ENCODE measurements around the gene TOPBP1. TPM values are rescaled to one million over a fixed set of nuclear protein-coding genes. Genes with fewer than 3 reads are reported as not detected.

The TOPBP1 gene
- total and polyA plus RNA-seq, 2 of the 4 experiments (the other 2 are of a cell fraction), result 19.5 to 50.5 TPM

DNA sequence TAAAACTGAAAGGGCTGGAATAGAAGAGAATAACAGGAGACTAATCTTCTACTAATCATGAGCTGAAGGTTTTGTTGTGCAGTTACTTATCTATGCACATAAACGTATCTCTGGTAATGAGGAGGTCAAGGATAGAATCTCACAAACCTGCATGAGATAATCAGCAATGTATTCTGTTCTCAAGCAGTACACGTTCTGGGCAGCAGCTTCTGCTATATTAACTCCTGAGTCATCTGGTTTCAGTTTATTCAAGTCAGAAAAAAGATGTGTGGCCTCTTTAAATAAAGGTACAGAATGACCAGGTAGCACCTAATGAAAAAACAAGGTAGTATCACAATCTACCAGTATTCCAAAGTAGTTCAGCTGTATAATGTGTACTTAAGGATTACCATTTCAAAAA, 53.4 kb downstream of the TOPBP1 start:
- no peak for ATAC-seq (ENCODE audit: low read depth)
- Histone ChIP-seq H2BK15ac (ENCODE audit: low read depth, low read length) (no peak overlapping the region), H4K20me1 (ENCODE audit: insufficient read depth, low read length) (no peaks in the 10 kb centered on the region), H4K8ac (ENCODE audit: low read depth in 2 of 2, low read length in 2 of 2) (no peak overlapping the region), H2AK5ac (ENCODE audit: low read depth, low read length) (no peak overlapping the region), H3K9ac (ENCODE audit: low read depth, low read length) (no peak overlapping the region), H2BK20ac (ENCODE audit: low read depth, low read length) (no peak overlapping the region), H3K36me3 (ENCODE audit: control insufficient read depth, insufficient read depth, low read length) (peaks cover 14% of the 10 kb centered on the region), H2BK120ac (ENCODE audit: low read depth, low read length) (no peak overlapping the region), H3K23ac (ENCODE audit: low read depth, low read length) (no peak overlapping the region), H3K4me1 (ENCODE audit: control insufficient read depth, insufficient read depth, low read length) (no peaks in the 10 kb centered on the region), H3K14ac (replicated peaks; ENCODE audit: low read depth, low read length) (no peak overlapping the region), H3K56ac (ENCODE audit: extremely low read depth, insufficient read depth, low read length) (no peak overlapping the region), H4K5ac (ENCODE audit: low read depth, low read length) (no peak overlapping the region), H2AK9ac (replicated peaks; ENCODE audit: low read depth, low read length, poor library complexity) (no peak overlapping the region), H4K91ac (ENCODE audit: insufficient read depth, low read depth, low read length) (no peak overlapping the region), H3K27ac (ENCODE audit: insufficient read depth, low read length) (no peak overlapping the region), H3K18ac (ENCODE audit: low read depth, low read length) (no peak overlapping the region), H3K4me3 (ENCODE audit: insufficient read depth, low read depth, low read length) (no peak overlapping the region), H3K9me3 (ENCODE audit: control insufficient read depth, insufficient read depth, low read length) (no peaks in the 10 kb centered on the region), H3K79me1 (ENCODE audit: low read depth in 1 of 2, low read length in 2 of 2) (peaks cover 3 to 5% of the 10 kb centered on the region in 2 experiments; a peak in 2 of 4 replicates), H3K27me3 (ENCODE audit: control insufficient read depth, insufficient read depth, low read length) (no peaks in the 10 kb centered on the region), H2BK5ac (ENCODE audit: low read depth, low read length, poor library complexity, severe bottlenecking) (no peak overlapping the region), H2AFZ (replicated peaks; ENCODE audit: low read length, poor library complexity) (no peak overlapping the region), H3K4me2 (ENCODE audit: low read depth, low read length) (peak overlapping the region; percentile 70; the same call in 1 of the 2 replicates), H3K4ac (ENCODE audit: low read depth, low read length) (no peak overlapping the region), H3K9me1 (ENCODE audit: insufficient read depth, low read length) (no peaks in the 10 kb centered on the region)
- dilution Hi-C loops (cut with HindIII; ENCODE audit: low sequenced_read_pairs, unreplicated experiment), result no loop called here
- no peak for TF ChIP-seq POLR2A (IDR thresholded peaks at IDR 0.05; ENCODE audit: low read depth, low read length)
- no peak for TF ChIP-seq BHLHE40 (IDR thresholded peaks at IDR 0.05; ENCODE audit: low read depth, low read length)
- TF ChIP-seq RAD21 (IDR thresholded peaks at IDR 0.05; ENCODE audit: low read length), result no peak
- no peak for TF ChIP-seq MAZ (IDR thresholded peaks at IDR 0.05; ENCODE audit: borderline replicate concordance, low read depth, low read length)
- no peak for TF ChIP-seq MAFK (IDR thresholded peaks at IDR 0.05; ENCODE audit: low read depth, low read length)
- TF ChIP-seq CEBPB (IDR thresholded peaks at IDR 0.05; ENCODE audit: low read depth, low read length), result no peak
- 60% methylated on average over 1 of the region's 2 CpGs; no CpG with 5 or more reads in 1 of the 2 experiments for WGBS, 2 experiments (ENCODE audit: extremely low coverage in 2 of 2, insufficient read length in 1 of 2)
- intact Hi-C loops (cut with micrococcal nuclease), result no loop called here
- no TSS peak for BruUV-seq (replicated peaks)
- ChIA-PET POLR2A (ENCODE audit: unreplicated experiment) (no interaction called here), CTCF (no interaction called here)
- peak; percentile 18 for DNase-seq
- in situ Hi-C loops (cut with MboI; ENCODE audit: low sequenced_read_pairs), result loop anchor here (25.0 kb wide), 2 partner anchors 896 to 1121 kb away; partner anchors contain the start of gene NPHP3
